Fibroblast of mammary gland (primary cell): ENCODE results near the gene KCNMA1.

ENCODE experiments used
- DNase-seq: peaks from one replicate; pipeline ENCODE4 v3.0.0-alpha.2; 2010; ENCODE audit warnings: low read depth
- H3K4me3 ChIP-seq: 2 replicates; pipeline ENCODE4 v1.5.1; 2011; ENCODE audit warnings: low read depth, mild to moderate bottlenecking, low read length, moderate library complexity; ENCODE audit not compliant: control insufficient read depth
- TF ChIP-seq, protein P1 (sequence below): conservative IDR thresholded peaks from 2 replicates; pipeline ENCODE4 v1.5.1; 2011; ENCODE audit warnings: low read depth, low read length, inconsistent platforms; ENCODE audit not compliant: control insufficient read depth, insufficient read depth

The KCNMA1 gene

DNA sequence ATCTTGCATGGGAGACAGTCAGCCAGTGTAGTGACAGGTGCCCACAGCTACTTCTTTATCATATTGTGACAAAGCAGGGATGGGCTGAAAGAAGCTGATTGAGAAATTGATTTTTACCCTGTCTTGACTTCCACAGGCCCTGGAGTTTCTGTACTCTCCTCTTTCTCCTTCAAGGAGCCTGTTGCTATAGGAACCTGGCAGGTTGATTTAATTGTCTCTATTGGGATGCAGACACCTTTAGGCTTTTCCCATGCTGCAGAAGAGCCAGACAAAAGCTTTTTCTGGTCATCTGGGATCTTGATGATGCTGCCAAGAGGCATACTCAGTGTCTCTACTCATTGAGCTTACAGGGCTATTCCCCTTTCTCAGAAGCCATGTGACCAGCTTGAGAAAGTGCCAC, 754.8 kb downstream of the KCNMA1 start:
- no peak for DNase-seq
- no peak overlapping the region for H3K4me3 ChIP-seq
- TF ChIP-seq, protein P1, sequence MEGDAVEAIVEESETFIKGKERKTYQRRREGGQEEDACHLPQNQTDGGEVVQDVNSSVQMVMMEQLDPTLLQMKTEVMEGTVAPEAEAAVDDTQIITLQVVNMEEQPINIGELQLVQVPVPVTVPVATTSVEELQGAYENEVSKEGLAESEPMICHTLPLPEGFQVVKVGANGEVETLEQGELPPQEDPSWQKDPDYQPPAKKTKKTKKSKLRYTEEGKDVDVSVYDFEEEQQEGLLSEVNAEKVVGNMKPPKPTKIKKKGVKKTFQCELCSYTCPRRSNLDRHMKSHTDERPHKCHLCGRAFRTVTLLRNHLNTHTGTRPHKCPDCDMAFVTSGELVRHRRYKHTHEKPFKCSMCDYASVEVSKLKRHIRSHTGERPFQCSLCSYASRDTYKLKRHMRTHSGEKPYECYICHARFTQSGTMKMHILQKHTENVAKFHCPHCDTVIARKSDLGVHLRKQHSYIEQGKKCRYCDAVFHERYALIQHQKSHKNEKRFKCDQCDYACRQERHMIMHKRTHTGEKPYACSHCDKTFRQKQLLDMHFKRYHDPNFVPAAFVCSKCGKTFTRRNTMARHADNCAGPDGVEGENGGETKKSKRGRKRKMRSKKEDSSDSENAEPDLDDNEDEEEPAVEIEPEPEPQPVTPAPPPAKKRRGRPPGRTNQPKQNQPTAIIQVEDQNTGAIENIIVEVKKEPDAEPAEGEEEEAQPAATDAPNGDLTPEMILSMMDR = no peak

DNA sequence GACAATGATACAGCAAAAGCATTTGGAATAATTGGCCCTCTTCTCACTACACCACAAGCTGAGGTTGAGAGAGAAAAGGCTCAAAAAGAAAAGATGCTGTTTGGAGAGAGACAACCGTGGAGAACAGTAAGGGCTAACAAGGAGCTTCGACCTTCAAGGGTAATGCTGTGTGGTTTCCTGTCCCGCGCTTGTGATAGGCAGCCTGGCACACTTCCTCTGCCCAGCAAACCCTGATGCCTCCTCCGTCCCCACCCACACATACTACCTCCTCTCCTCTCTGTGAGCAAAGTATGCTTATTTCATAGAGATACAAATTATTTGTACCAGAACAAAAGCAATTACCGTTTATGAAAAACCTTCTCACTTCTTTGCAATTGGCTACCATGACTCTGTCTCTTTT, 755.4 kb downstream of the KCNMA1 start:
- TF ChIP-seq, protein P1 = no peak
- no peak overlapping the region for H3K4me3 ChIP-seq
- no peak for DNase-seq

DNA sequence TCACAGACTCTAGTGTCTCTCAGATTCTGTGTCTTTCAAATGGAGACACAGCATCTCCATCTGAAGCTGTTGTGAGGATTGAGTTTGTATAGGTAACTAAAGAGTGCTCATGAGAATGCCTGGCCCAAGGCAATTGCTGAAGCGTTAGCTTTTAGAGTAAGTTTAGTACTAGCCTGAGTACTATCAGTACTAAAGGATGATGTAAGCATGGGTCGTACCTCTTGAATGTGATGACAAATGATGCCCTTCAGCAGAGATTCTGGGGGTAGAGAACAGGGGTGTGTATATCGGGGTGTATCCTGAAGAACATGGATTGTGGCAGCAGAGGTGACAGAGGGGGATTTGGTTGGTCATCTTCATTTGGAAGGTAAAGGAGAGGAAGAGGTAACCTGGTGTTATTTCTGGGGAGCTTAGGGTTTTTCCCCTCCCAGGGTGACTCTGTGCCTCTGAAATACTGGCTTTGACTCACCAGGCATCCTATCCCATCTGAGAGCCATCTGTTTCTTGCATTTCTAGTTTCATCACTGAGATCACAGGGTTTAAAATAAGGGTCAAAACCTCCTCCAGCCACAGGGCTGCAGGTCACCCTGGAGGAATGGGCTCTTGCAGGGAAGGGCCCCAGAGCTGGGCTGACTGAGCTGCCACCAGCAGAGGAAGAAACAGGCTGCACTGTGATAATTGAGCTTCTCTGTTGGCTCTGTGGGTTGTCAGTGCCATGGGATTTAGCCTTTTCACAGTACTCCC, 756.0 kb downstream of the KCNMA1 start:
- no peak overlapping the region for H3K4me3 ChIP-seq
- TF ChIP-seq, protein P1 = no peak
- DNase-seq = peak; percentile 78

DNA sequence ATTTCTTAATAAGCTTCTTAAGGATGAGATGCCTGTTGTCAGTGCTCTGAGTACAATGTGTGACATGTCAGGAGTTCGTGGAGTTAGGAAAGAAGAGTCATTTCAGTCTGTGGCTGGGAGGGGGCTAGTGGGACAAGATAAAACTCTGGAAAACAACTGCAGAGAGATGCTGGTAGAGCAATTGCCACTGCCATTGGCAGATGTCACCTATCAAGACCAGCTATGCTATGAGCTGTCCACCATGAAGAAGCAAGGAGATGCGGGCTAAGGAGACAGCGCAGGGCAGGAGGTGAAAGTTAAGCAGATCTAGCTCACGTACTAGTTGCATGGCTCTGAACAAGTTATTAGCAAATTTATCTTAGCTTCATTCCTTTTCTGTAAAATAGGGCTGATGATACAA, 756.7 kb downstream of the KCNMA1 start:
- TF ChIP-seq, protein P1 = no peak
- no peak overlapping the region for H3K4me3 ChIP-seq
- no peak for DNase-seq

DNA sequence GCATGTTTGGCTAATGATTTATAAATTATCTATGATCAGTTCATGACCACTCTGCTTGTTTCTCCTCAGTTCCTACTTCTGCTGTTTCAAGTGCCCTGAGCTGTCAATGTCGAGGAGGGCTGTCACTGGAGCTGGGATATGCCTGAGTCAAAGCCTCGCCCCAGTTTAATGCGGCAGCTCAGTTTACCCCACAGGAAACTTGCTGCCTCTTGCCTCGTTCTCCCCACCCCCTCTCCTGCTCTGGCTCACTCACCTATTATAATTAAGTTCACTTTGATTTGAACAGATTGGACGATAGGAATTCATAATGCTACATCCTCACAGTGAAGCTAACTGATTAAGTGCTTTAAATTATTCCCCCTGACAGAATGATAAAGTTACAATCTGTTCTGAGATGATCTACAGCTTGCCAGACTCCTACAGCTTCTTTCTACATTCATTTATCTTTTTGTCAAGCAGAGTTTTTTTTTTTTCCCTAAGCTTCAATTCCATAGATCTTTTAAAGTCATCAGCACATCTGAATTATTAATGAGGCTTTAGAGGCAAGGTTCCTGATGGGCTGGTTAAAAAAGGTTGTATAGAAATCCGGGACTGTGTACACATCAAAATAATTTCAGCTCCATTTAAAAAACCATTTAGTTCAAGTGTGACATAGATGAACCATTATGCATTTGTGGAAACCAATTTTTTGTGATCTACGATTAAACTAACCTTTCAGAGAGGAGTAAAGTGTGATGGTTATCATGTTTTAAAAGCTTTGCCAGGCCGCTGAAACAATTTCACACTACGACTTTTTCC, 758.3 kb downstream of the KCNMA1 start:
- TF ChIP-seq, protein P1 = no peak
- H3K4me3 ChIP-seq = no peak overlapping the region
- no peak for DNase-seq

DNA sequence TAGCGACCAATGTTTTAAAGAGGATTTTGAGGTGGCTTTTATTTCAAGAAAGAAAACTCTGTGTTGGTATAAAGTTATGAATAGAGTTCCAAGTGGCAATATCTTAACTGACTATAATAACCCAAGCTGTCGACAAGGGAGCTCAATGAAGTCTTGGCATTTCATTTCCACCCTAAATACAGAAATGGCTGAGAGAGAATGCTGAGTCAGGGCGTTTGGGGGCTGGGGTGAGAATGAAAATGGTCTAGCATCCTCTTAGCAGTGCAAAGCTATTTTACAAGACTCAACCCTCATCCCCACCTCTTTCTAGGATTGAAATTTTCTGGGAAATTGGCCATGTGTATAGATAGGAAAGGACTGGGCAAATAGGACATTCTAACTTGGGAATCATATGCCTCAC, 759.1 kb downstream of the KCNMA1 start:
- no peak for DNase-seq
- no peak overlapping the region for H3K4me3 ChIP-seq
- TF ChIP-seq, protein P1 = no peak
